Fibroblast of gingiva (primary cell): ENCODE measurements around the gene SAAL1.
"Not testable (repeated sequence)": the region's sequence is repeated elsewhere in the genome, so short reads cannot be mapped to it uniquely, and the experiment has no call there.

Source experiments
- DNase-seq: peaks from one replicate; pipeline ENCODE4 v3.0.0-alpha.2; 2011; ENCODE audit warnings: low read depth

Gene SAAL1

GRCh38 chr11:18105802-18106574, at the start of gene SAAL1:
TSS of gene SAAL1 (minus strand) at chr11:18106082. CDS start at chr11:18106041, 41 bp downstream.
- DNase-seq, result peak; percentile 76

- no peak for DNase-seq
Measured at GRCh38 chr11:18151581-18151980, 45.7 kb upstream of the SAAL1 start.

GRCh38 chr11:18145837-18146236, 40.0 kb upstream of the SAAL1 start:
- DNase-seq, result no peak

GRCh38 chr11:18145025-18145424, 39.1 kb upstream of the SAAL1 start:
- no peak for DNase-seq

- no peak for DNase-seq
Measured at GRCh38 chr11:18144243-18144642, 38.4 kb upstream of the SAAL1 start.

GRCh38 chr11:18140145-18140544, 34.3 kb upstream of the SAAL1 start:
- no peak for DNase-seq

GRCh38 chr11:18137186-18137800, 31.4 kb upstream of the SAAL1 start:
- DNase-seq, result no peak

GRCh38 chr11:18135308-18135707, 29.4 kb upstream of the SAAL1 start:
- no peak for DNase-seq

- no peak for DNase-seq
Measured at GRCh38 chr11:18132341-18132740, 26.5 kb upstream of the SAAL1 start, which contains the start of gene MRGPRX3. TSS of gene MRGPRX3 (plus strand) at chr11:18132571. CDS start at chr11:18137203, 4,632 bp downstream.

GRCh38 chr11:18131115-18131514, 25.2 kb upstream of the SAAL1 start:
- not testable (repeated sequence) for DNase-seq

GRCh38 chr11:18121331-18121828, 15.5 kb upstream of the SAAL1 start:
- DNase-seq, result not testable (repeated sequence)

- peak; percentile 26 for DNase-seq
Measured at GRCh38 chr11:18115360-18116127, 9.7 kb upstream of the SAAL1 start.

- DNase-seq, result no peak
Measured at GRCh38 chr11:18111005-18111404, 5.1 kb upstream of the SAAL1 start.

- DNase-seq, result no peak
Measured at GRCh38 chr11:18108254-18108653, 2.4 kb upstream of the SAAL1 start.

GRCh38 chr11:18106688-18107087, 806 bp upstream of the SAAL1 start:
- no peak for DNase-seq

GRCh38 chr11:18105086-18105801, 638 bp downstream of the SAAL1 start:
- DNase-seq, result no peak

- no peak for DNase-seq
Measured at GRCh38 chr11:18100926-18101656, 4.8 kb downstream of the SAAL1 start.

- DNase-seq, result no peak
Measured at GRCh38 chr11:18093959-18094358, 11.9 kb downstream of the SAAL1 start.

GRCh38 chr11:18091731-18092130, 14.2 kb downstream of the SAAL1 start:
- DNase-seq, result no peak

GRCh38 chr11:18088966-18089365, 16.9 kb downstream of the SAAL1 start:
- no peak for DNase-seq

- no peak for DNase-seq
Measured at GRCh38 chr11:18088366-18088765, 17.5 kb downstream of the SAAL1 start.
